Stimulated activated CD4-positive, alpha-beta T cell treated with anti-CD3 and anti-CD28 coated beads, Interleukin-1b, Interleukin-23, amount 100 ng/mL, for 24 hours (primary cell): ENCODE measurements around the gene DLG3.
"Not testable (repeated sequence)": the region's sequence is repeated elsewhere in the genome, so short reads cannot be mapped to it uniquely, and the experiment has no call there.

ENCODE experiments used
- DNase-seq, 4 experiments: peaks; one replicate each; pipeline ENCODE4 v3.0.0-alpha.2; 2020; ENCODE audit warnings: low read depth in 4 of 4, low spot score in 1 of 4

The DLG3 gene

DNA sequence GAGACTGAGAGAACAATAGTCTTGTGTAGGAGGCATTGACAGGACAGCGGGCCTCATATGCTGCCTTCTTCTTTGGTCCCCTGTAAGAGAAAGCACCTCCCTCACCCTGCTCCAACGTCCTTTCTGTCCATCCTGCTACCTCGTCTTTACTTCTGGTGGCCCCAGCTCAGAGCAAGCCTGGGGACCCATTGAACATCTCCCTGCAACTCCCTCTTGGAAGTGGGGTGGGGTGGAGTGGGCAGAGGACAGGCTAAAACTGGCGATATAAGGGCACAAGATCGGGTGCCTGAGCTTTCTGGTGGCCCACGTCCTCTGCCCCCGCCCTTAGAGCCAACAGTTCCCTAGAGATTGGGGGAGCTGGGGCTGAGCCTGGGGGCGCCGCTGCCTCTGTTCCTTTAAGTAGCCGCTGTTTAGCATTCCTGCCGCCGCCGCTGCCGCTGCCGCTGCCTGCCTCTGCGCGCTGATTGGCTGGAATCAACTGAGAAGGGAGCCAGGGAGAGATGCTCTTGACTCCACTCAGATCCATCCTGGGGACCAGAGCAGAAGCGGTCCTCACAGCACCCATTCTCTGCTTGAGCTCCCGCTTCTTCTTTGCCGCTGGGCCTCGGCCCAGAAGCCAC lies at the start of gene DLG3:
DLG3 (plus strand) TSS at position 510 of the 620 bp plus-strand sequence. CDS start 367 bp downstream, outside the sequence.
- peak in 1 of 4 experiments; percentile 13 for DNase-seq

DNA sequence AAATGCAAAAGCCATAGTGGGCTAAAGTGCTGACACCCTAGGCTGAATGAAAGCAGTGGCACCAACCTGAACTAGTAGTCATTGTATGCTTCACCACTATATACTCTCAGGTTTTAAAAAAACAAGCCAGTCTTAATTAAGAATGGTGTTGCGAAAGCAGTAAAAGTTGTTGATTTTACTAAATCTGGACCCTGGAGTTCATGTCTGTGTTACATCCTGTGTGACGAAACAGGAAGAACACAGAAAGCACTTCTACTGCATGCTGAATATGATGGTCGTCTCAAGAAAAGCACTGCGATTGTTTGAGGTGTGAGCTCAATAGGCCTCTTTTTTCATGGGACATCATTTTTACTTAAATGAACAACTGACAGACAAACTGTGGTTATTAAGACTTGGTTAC lies 45.7 kb upstream of the DLG3 start:
- no peak for DNase-seq

GRCh38 chrX:70400181-70400580 lies 44.5 kb upstream of the DLG3 start:
- not testable (repeated sequence) for DNase-seq

DNA sequence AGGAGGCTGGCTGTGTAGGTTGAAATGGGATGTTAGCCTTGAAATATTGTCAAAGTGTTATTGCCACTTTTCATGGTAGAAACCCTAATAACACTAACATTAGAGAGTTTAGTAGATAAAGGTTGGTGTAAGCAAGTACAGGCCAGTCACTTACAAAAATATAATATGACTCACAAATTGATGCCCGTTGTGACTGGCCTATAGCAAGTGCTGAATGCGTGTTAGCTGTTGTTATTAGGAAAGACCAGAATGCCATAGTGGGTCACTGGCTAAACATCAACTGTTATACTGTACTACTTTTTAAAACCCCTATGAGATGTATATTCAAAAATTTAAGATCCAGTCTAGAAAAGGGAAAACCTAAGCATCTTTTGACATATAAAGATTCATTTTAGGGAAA lies 41.9 kb upstream of the DLG3 start:
- no peak for DNase-seq

DNA sequence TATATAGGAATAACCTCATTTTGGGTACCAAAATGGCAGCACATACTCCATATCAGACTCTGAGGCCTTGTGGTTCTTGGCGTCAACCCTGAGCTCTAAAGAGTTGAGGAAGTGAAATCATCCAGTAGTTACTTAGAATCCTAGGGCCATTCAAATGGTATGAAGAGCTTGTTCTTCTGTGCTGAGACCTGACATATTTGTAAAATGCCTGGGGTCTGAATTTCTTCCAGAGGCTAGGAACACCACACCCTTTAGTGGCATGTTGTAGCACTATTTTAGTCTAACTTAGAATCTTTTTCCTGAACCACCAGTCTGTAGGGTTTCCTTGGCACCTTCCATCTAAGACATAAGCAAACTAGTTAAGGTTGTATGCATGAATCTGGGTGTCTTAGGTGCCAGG lies 39.6 kb upstream of the DLG3 start:
- no peak for DNase-seq

DNA sequence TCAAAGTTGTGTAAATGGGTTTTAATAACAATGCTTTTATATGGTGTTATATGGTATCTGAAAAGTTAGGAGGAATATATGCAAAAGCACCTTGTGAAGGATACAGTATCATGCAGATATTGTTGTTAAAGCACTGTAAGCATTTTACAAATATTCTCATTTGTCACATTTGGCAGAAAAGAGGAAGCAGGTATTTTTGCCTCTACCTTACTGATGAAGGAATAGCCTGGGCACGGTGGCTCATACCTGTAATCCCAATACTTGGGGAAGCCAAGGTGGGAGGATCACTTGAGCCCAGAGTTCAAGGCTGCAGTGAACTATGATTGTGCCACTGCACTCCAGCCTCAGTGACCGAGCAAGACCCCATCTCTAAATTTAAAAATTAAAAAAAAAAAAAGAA lies 33.7 kb upstream of the DLG3 start:
- DNase-seq, result no peak

DNA sequence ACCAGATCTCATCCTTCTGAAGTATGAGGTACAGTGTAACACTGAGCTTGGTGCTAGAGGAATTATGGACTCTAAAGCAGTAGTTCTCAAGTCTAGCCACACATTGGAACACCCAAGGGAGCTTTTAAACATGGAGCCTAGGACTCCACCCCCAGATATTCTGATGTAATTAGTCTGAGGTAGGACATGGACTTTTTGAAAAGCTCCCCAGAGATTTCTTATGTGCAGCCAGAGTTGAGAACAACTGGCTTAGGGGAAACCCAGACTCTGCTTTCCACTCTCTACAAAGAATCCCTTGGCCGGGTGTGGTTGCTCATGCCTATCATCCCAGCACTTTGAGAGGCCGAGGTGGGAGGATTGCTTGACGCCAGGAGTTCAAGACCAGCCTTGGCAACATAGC lies 33.2 kb upstream of the DLG3 start:
- DNase-seq, result no peak

- no peak for DNase-seq
Observed at GRCh38 chrX:70421618-70422017, 23.0 kb upstream of the DLG3 start.

DNA sequence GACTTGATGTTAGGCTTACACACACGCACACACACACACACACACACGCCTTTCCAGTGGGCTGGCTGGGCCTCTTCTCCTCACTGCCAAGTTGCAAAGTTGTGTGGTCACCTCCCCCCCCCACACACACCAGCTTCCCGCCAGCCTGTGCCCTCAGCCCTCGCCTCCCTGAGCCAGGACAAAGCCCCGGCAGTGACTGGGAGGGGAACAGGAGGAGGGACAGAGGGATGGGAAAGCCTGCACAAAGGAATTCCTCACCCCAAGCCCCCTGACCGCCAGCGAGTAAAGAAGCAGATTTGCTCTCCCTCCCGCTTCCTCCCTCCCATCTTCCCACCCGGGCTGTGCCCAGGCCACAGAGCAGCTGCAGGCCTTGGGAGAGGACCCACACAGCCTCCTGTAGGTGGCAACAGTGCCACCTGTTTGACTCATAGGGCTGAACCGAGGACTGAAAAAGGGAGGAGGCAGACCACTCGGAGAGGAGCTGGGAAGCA lies 21.7 kb upstream of the DLG3 start, which contains the start of gene GDPD2:
GDPD2 (plus strand) TSS at position 464 of the 491 bp plus-strand sequence. CDS start 1,671 bp downstream, outside the sequence.
- DNase-seq, result no peak

GRCh38 chrX:70423936-70424675 lies 20.5 kb upstream of the DLG3 start:
- DNase-seq, result no peak

GRCh38 chrX:70424801-70425200 lies 19.8 kb upstream of the DLG3 start:
- no peak for DNase-seq

- no peak for DNase-seq
Observed at GRCh38 chrX:70426286-70427278, 18.1 kb upstream of the DLG3 start.

DNA sequence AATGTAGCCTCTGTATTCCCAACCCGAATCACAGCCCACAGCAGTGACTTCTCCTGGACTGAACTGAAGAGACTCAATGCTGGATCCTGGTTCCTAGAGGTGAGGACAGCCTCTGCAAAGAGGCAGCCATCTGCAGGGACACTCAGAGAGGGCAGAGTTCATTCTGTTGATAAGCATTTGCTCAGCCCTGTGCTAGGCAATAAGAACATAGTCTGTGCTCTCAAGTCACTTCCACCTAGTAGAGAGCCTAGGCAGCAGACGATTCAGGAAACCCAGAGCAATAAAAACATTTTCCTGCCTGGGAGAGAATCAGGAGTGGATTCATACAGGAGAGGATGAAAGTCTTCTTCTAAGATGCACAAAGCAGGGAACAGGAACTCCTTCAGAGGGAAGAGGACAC lies 17.3 kb upstream of the DLG3 start:
- DNase-seq, result no peak

- DNase-seq, result no peak
Observed at GRCh38 chrX:70429759-70430158, 14.9 kb upstream of the DLG3 start.

DNA sequence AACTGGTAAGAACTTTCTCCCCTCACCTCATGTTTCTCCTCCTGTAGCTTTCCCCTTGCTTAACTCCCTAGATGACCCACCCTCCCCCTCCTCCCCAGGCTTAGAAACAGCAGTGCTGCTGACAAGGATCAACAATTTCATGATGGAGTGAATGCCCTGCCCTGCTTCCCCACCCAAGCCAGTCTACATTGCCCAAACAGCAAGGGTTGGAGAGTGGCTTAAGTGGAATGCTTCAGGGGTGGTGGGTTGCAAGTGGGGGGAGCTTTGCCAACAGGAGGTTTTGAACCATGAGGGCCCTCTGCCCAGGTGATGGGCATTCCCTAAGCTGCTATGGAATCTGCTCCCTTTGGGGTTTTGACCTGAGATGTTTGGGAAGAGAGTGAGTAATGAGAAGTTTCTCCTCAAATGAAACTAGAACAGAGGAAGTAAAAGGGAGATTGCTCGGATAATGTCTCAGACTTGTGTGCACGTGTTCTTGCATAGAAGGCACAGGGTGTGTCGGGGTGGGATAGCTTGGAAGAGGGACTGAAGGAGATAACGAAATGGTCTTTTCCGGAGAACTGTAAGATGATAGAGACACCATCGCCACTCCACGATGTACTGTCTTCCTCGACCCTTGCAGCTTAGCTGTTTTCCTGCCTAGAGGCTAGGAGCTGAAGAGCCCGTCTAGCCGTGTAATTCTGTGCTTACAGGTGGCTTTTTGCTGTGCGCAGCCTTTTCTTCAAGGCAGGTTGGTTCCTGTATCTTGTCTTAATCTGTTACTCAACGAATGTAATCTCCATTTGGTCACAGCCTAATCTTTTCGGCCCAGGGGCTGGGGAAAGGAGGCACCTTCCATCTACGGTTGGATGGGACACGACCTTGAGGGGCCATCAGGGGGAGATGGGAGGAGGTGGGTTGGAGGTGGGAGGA lies 11.4 kb upstream of the DLG3 start:
- DNase-seq, result no peak

DNA sequence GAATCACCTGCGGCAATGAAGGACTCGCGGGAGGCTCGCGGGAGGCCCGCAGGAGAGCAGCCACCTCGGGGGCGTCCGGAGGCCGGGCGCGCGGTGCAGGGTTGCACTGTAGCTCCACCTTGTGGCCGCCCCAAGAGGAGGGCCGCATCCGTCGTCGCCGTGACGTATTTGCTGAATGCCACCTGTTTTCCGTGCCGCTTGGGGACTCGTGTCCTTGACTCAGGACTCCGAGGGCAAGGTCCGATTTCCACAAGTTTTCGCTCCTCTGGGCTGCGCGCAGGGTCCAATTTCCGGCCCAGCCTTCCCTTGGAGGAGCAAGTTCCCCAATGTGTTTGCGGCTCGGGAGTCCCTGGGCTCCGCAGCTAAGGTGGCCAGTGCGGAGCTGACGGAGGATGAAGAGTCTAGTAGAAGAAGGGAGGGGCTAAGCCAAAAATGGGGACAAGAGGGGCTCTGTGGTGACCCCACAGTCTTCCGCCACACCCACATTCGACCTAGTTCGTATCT lies 10.7 kb upstream of the DLG3 start:
- DNase-seq, result peak; percentile 37 to 53 (median 48)

- peak; percentile 28 to 69 (median 30) for DNase-seq
Observed at GRCh38 chrX:70434352-70434866, 10.2 kb upstream of the DLG3 start.

- no peak for DNase-seq
Observed at GRCh38 chrX:70434914-70435586, 9.6 kb upstream of the DLG3 start.

DNA sequence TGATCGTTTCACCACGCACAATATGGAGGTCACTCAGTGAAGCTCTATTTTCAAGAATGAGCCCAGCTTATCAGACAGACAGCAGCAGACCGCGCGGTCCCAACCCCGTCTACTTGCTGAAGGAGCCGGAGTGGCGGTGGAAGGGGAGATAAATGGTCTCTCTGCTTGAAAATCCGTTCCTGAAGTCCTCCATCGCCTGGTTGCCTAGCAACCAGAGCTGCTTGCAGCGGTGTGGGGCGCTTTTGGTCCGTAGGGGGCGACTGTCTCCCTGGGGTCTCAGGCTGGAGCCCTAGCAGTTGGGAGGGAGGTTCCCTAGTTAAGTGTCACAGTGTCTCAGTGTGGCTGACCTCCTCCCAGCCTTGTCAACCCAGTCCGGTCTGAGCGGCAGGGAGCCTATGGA lies 8.3 kb upstream of the DLG3 start:
- DNase-seq, result no peak
